Stimulated activated CD4-positive, alpha-beta T cell treated with anti-CD3 and anti-CD28 coated beads, Interleukin-12 subunit alpha, Interleukin-12 subunit beta, amount 100 ng/mL, for 4 hours (primary cell): Measurements from ENCODE around the gene RLN3.

ENCODE experiments used
- DNase-seq: peaks from one replicate; pipeline ENCODE4 v3.0.0-alpha.2; 2020

Gene RLN3

DNA sequence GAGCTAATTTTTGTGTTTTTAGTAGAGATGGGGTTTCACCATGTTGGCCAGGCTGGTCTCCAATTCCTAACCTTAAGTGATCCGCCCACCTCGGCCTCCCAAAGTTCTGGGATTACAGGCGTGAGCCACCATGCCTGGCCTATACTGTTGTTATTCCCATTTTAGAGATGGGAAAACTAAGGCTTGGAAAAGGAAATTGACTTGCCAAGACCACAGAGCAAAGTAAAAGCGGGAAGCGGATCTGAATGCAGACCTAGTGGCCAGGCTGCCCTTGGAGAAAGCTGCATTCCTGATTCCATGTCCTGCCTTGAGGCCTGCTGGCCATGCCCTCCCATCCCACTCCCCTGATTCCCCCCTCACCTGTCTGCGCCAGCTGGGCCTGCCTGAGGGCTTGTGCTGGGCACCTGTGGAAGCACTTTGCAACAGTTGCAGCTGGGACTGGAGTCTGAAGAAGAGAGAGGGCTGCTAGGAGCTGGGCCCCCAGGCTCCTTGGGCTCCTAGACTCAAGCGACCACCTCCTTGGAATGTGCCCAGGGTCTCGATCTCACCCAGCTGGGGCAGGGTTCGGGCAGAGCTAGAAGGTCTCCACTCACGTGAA lies 28.2 kb downstream of the RLN3 start:
- DNase-seq: no peak

DNA sequence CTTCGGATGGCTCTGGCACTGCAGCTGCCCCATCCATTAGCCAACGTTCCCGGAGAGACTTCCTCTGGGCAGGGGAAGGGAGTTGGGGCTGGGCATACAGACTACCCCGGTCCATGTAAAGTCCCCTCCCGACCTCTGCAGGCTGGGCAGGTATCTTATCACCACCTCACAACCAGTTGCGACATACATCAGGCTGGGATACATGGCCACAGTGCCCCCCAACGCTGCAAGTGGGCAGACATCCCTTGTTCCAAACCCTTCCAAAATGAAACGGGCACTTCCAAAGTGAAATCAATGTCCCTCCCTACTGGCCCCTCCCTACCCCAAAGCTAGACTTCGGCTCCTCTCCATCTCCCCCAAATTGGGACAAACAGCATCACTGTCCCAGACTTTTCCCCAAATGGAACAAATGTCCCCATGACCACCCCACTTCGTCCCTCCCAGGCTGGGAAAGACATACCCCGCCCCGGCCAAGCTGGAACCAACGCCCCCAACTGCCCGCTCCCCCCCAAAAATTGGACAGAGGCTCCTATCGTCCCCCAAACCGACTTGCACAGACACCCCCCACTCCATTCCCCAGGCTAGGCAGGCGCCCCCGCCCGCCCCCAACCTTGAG lies 28.9 kb downstream of the RLN3 start:
- DNase-seq: no peak

DNA sequence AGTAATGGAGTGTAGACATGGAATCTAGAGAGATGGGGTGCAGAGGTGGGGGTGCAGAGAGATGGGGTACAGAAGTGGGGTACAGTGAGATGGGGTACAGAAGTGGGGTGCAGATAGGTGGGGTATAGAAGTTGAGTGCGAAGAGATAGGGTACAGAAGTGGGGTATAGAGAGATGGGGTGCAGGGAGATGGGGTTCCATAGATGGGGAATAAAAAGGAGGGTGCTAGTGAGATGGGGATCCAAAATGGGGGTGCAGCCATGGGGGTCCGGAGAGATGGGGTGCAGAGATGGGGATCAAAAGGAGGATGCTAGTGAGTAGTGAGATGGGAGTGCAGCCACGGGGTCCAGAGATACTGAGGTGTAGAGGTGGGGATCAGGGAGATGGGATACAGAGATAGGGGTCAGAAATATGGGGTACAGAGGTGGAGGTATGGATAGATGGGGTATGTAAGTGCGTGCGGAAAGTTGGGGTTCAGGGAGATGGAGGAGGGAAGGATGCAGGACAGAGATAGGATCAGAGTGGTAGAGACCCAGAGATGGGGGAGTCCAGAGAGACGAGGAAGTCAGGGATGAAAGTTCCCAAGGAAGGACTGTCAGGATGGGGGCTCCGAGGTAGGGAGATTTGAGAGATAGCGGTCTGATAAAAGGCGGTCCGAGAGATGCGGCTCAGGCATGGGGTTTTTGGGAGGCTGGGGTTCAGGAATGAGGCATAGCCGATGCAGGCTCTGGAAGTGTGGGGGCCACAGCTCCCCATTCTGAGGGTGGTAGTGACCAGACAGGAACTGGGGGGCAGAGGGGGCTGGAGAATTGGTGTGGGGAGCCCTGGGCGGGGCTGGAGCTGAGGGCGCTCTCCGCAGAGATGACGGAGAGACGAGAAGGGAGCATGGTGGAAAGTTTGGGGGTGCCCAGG lies 30.5 kb downstream of the RLN3 start:
- no peak for DNase-seq

DNA sequence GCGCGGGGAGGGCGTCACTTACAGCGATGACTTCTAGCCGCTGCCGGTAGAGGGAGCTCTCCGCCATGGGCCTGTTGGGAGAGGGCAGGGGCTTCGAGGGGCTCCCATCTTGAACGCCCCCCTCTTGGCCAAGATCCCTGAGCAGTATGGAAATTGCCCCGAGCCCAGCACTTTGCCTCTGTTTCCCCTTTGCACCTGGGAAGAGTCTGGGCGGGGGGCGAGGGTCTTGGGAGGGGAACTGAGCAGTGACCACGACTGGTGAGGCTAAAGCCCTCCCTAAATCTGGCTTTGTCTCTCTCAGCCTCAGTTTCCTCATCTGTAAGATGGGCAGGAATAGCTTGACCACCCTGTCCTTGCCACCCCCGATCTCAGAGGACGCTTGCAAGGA lies 31.1 kb downstream of the RLN3 start:
- peak; percentile 51 for DNase-seq

GRCh38 chr19:14059652-14060155 lies 31.8 kb downstream of the RLN3 start:
- DNase-seq: no peak

DNA sequence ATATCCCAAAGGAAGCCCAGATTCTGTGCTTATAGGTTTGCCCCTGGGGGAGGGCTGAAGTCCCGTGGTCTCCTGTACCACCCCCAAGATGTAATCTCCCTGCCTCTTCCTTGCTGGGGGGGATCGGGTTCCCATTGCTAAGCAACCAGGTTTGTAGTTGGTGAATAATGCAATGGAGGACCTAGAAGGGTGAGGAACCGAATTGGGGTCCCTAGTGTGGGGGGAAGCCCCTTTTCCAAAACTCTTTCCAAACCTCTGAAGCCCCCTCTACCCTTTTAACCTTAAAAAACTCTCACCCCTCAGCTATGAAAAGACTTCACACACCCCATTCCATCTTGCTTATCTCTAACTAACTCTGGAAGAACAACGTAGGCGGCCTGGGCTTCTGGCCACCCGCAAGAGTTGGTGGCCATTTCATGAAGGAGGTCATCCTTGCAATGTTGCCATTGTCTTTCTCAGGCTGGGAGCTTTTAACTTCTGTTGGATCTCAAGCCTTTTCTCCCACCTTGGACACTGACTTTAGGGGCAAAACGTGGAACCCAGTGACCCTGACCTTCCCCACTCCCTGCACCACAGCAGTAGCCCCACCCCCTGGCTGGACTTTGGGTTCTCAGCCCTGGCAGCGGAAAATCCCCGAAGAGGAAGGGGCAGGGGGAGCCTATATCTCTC lies 33.3 kb downstream of the RLN3 start:
- DNase-seq: no peak

DNA sequence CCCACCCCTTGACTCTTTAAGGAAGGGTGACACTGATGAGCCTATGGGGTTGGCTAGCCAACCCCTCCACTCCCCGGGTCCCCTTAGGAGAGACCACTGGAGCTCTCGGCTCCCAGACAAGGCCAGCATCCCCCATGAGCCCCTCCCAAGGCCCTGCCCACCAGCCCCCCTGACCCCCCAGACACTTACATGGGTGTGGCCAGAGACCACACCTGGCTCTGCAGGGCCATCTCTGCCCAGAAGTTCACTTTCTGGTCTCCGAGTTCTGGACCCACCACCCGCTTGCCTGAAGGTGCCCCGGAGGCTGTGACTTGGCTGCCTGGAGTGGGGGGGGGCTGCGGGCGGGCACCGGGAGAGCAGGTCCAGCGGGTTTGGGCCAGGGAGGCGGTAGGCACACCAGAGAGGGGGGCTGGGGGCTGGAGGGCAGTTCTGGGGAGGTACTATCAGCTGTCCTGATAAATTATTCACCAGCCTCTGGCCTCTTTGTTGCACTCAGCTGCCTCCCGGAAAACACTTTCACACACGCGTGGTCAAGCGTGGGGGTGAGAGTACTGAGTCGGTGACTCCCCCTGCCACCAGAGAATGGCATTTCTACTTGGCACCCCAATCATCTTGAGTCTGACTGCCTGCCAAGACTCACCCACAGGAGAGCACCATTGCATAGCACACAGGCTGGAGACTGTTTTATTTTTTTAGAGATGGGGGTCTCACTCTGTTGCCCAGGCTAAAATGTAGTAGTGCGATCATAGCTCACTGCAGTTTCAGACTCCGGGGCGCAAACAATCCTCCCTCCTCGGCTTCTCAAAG lies 34.0 kb downstream of the RLN3 start, which contains the start of gene PALM3:
TSS of gene PALM3 (minus strand) at position 326 of the 807 bp plus-strand sequence. CDS start at position 230, 96 bp downstream.
- no peak for DNase-seq

DNA sequence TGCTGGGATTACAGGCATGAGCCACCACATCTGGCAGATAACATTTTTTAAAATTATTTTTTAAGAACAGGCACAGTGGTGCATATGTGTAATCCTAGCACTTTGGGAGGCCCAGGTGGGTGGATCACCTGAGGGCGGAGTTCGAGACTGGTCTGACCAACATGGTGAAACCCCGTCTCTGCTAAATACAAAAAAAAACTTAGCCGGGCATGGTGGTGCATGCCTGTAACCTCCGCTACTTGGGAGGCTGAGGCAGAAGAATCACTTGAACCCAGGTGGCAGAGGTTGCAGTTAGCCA lies 34.6 kb downstream of the RLN3 start:
- DNase-seq: no peak

DNA sequence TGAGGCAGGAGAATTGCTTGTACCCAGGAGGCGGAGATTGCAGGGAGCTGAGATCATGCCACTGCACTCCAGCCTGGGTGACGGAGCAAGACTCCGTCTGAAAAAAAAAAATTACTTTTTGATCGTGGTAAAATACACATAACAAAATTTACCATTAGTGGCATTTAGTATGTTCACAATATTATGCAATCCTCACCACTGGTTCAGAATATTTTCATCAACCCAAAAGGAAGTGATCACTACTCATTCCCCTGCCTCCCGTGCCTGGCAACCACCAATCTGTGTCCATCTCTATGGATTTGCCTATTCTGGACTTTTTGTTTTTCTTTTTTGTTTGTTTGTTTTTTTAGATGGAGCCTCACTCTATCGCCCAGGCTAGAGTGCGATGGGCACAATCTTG lies 35.2 kb downstream of the RLN3 start:
- no peak for DNase-seq

GRCh38 chr19:14066134-14066533 lies 38.2 kb downstream of the RLN3 start:
- DNase-seq: no peak

GRCh38 chr19:14070268-14071050 lies 42.5 kb downstream of the RLN3 start:
- DNase-seq: no peak

DNA sequence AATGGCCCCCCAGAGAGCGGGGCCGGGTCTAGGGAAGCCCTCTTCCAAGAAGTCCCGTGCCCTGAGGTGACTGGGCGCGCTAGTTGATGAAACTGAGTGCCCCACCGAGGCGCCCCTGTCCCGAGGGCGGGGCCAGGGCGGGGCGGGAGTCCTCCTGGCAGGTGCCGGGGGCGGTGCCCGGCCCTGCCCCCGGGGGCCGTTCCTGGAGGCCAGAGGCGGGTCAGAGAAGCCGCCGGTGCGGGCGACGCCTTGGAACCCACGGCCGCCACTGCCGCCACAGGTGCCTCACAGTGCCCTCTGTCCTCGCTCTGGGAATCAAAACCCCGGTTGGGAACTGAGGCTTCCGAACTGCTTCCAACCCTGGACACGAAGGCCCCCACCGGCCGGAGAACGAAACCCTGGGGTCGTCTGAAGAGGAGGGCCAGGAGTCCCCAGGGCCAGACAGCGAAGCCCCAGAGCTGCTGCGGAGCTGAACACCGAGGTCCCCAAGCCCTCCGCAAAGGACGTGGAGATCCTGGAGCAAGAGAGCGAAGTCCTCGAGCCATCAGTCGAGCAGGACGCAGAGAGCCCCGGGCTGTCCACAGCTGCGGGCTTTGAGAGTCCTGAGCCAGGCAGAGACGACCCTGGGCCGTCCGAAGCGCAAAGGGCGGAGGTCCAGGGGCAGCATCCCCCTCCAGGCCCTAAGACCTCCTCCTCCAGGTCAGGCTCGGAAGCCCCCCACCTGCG lies 44.8 kb downstream of the RLN3 start, which contains the start of gene MISP3:
TSS of gene MISP3 (plus strand) at position 252 of the 726 bp plus-strand sequence. CDS start 524 bp downstream, outside the sequence.
- DNase-seq: peak; percentile 39

DNA sequence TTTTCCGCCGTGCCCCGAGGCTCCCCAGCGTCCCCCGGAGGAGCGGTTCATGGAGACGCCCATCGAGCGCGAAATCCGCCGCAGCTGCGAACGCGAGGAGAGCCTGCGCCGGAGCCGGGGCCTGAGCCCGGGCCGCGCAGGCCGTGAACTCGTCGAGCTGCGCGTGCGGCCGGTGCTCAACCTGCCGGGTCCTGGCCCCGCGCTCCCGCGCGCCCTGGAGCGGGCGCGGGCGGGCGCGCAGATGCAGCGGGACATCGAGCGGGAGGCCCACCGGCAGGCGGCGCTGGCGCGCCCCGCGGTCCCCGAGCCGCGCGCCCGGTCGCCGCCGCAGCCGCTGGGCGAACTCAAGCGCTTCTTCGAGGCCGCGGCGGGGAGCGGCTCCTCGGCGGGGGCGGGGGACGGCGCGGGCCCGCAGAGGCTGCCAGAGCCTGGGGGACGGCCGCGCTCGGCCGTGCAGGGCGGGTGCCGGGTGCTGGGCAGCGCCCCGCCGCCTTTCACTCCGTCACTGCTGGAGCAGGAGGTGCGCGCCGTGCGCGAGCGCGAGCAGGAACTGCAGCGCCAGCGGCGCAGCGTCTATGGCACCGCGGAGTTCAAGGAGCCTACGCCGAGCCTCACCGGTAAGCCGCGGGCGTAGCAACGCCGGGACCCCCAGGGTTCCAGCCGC lies 45.4 kb downstream of the RLN3 start:
- peak; percentile 77 for DNase-seq

GRCh38 chr19:14073925-14074838 lies 46.2 kb downstream of the RLN3 start:
- no peak for DNase-seq

DNA sequence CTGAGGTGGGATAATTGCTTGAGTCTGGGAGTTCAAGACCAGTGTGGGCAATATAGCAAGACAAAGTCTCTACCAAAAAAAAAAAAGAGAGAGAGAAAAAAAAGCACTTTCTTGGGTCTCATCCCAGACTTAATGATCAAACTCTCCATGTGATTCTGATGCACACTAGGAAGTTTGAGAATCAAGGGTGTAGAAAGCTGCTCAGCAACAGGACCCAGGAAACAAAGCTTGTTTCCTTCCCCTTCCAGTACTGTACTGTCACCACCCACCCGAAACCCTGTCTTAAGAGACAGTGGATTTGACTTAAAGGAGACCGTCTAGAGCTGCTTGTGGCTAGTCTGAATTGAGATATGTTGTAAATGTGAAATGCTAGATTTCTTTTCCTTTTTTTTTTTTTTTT lies 50.5 kb downstream of the RLN3 start:
- DNase-seq: no peak
